DOHH2 (cell line): ENCODE measurements around the gene MRPS12.

Source experiments
- CTCF ChIP-seq: fragments of 200-600 bp; sonication (generic); IDR thresholded peaks from one replicate; pipeline ENCODE4 v1.5.1; 2014; ENCODE audit warnings: antibody characterized with exemption, mild to moderate bottlenecking, low read depth, low read length; ENCODE audit not compliant: poor library complexity, severe bottlenecking
- EZH2phosphoT487 ChIP-seq: fragments of 200-600 bp; sonication (generic); IDR thresholded peaks from 2 replicates; pipeline ENCODE4 v1.6.1; 2017; ENCODE audit warnings: borderline replicate concordance, mild to moderate bottlenecking, antibody characterized with exemption, low read length, moderate library complexity, mixed read lengths

- TF ChIP-seq CTCF (no peak), EZH2phosphoT487 (no peak)
These were observed 15.7 kb downstream of the MRPS12 start for GRCh38 chr19:38946229-38947010.
